GM19240 (cell line): ENCODE measurements around the gene CGNL1.

Experiments
- DNase-seq: peaks from one replicate; pipeline ENCODE4 v3.0.0; 2011; ENCODE audit warnings: low spot score; ENCODE audit not compliant: insufficient read length

The CGNL1 gene, protein sequence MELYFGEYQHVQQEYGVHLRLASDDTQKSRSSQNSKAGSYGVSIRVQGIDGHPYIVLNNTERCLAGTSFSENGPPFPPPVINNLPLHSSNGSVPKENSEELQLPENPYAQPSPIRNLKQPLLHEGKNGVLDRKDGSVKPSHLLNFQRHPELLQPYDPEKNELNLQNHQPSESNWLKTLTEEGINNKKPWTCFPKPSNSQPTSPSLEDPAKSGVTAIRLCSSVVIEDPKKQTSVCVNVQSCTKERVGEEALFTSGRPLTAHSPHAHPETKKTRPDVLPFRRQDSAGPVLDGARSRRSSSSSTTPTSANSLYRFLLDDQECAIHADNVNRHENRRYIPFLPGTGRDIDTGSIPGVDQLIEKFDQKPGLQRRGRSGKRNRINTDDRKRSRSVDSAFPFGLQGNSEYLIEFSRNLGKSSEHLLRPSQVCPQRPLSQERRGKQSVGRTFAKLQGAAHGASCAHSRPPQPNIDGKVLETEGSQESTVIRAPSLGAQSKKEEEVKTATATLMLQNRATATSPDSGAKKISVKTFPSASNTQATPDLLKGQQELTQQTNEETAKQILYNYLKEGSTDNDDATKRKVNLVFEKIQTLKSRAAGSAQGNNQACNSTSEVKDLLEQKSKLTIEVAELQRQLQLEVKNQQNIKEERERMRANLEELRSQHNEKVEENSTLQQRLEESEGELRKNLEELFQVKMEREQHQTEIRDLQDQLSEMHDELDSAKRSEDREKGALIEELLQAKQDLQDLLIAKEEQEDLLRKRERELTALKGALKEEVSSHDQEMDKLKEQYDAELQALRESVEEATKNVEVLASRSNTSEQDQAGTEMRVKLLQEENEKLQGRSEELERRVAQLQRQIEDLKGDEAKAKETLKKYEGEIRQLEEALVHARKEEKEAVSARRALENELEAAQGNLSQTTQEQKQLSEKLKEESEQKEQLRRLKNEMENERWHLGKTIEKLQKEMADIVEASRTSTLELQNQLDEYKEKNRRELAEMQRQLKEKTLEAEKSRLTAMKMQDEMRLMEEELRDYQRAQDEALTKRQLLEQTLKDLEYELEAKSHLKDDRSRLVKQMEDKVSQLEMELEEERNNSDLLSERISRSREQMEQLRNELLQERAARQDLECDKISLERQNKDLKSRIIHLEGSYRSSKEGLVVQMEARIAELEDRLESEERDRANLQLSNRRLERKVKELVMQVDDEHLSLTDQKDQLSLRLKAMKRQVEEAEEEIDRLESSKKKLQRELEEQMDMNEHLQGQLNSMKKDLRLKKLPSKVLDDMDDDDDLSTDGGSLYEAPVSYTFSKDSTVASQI

DNA sequence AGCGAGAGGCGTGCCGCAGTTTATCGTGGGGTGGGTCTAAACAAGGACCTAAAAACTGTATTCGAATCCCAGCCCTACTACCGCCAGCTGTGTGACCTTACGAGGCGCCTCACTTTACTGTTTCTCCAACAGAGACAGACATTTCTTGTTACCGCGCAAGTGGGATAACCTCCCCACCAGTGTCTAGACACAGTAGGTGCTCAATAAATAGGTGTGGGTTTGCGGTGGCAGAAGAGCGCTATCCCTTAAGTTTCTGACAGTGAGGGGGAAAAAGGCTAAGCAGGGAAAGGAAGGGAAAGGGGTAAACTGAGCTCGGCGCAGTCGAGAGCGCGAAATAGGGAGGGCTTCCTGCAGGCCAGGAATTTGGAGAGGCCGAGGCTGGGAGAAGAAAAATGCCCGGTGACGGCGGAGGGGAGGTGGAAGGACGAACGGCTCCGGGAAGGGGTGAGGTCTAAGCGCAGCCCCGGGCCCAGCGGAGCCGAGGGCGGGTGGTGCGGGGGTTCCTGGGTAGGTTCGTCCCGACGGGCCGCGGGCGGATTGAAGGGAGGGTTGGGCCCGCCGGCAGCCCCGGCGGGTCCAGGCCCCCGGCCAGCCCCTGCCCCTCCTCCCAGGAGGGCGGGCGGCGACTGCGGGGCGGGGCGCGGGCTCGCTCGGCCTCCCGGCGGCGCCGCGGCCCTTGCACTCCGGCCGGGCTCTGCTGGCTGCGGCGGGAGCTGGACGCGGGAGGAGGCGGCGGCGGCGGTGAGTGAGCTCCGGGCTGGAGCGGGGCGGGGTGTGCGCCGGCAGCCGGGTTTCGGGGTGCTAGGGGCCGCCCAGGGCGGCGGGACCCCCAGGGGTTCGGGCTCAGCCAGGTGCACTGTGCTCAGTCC is at the start of gene CGNL1:
Gene CGNL1, plus strand, starts transcription at position 679 of the 869 bp plus-strand sequence. CDS start 61,495 bp downstream, outside the sequence.
- DNase-seq: no peak

DNA sequence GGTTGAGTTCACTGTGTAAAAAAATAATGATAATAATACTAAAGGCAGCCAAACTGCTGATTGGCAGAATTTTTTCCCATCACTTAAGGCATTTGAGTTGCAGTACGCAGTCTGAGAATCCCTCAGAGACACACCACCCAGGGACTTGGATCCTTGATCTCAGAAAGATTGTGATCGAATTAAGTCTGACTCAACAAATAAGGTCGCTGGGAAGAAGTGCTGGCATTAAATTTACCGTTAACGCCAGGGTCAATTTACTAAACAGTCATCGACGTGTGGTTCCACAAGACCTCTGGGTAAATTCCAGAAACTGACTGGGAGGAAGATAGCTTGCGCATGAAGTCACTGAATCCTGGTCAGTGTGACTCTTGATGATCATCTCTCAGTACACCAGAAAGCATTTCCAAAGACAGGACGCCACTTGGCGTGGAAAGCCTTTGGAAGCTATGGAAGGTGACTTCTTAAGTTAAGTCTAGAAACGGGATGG is 48.3 kb upstream of the CGNL1 start:
- DNase-seq: no peak

DNA sequence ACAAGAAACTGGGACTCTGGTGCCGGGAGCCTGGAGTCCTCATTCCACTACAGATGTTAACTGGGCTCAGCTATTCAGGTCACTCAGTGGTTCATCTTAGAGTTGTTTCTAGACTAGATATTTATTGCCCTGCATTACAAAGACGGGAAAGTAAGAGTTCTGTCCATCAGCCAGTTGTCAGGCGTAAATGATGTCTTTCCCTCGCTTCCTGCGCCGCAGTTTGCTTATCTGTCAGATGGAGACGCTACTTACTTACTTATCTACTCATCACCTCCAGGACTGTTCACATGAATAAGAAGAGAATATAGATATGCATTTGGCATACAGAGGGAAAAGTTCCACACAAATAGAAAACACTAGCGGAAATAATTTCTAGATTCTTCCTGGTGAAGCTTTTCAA is 47.8 kb upstream of the CGNL1 start:
- DNase-seq: no peak

DNA sequence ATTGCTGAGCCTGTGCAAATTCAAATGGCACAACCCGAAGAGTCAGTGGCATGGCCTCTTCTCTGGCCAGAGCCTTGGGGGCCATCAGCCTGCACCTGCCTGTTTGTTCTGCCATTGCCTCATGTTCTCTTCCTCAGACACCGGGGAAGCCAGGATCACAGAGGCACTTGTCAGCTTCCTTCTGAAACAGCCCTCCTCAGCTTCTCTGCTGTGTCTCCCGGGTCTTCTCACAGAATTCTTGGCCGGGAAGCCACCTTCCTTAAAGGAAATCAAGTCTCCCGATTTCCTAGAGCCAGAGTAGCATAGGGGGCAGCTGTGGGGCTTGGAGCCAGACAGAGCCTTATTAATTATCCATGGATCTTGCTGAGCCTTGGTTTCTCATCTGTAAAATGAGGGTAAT is 47.4 kb upstream of the CGNL1 start:
- no peak for DNase-seq

DNA sequence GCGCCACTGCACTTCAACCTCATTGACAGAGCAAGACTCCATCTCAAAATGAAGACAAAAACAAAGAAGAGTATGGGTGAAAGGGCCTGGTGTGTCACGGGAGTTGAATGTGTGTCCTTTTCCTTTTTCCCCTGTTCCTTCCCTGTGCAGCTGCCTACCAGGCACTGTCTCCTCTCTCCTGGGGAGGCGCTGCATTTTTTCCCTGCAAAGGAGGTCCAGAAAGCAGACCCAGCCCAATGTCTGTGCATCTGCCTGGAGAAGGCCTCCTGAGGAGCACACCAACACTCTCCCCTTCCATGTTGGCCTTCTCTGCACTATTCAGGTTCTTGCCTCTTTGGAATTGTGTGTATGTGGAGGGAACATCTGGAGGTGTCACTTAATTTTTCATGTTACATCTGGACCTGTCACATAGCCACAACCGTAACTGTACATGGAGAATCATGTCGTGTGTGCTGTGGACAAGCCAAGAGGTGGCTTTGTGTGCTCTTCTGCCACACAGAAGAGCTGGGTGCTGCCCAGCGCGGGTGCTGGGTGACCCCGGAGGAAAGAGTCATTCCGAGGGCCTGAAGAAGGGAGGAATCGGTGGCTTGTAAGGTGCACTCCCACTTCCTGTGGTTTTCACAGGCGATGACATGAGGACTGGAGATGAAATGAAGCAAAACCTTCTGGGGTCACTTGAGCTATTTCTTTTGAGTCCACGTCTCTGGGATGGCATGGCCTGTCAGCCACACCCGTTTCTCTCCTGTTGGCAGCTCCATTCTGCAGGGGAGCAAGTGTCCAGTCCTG is 46.5 kb upstream of the CGNL1 start:
- DNase-seq: no peak

DNA sequence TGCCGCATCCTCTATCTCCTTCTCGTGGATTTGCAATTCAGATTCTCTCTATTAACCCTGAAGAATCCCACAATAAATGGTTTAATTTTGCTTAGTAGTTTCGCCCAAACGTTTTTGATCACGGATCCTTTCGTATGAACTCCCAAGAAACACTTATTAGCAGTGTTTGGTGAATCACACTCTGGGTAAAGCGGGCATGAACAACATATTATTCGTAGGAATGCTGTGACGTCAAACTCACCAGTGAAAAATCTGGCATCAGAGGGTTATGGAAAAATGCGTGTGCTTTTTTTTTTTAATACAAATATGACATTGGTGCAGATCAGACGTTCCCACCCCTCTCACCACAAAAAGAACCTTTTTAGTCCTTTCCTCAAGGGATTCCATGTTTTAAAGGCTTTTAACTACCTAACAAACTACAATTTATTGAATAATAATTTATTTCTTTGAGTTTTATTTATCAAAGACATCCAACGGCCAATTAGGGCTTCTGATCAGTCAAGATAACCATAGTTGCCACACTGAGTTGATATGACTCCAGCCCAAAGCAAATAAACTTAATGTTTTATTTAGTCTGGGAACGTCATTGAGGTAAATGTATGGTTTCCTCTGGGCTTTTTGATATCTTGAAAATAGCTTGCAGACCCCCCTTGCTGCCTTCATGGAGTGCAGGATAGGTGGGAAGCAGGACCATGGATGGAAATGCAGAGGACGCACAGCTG is 45.5 kb upstream of the CGNL1 start:
- DNase-seq: no peak

DNA sequence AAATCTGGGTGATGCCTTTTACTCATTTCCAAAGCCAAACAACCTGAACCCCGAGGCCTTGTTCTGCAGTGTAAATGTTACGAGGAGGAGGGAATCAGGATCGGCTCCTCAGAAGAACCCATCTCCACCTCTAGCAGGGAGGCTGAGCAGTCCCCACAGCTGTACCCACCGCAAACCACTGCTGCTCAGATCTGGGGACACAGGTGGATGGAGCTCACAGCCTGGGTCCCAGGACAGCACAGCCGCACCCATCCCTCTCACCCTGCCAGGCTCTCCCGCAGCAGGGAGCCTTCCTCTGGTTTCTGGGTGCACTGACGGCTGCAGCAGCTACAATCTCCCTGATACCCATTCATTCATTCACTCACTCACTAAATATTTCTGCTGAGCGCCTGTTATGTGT is 44.0 kb upstream of the CGNL1 start:
- DNase-seq: no peak

DNA sequence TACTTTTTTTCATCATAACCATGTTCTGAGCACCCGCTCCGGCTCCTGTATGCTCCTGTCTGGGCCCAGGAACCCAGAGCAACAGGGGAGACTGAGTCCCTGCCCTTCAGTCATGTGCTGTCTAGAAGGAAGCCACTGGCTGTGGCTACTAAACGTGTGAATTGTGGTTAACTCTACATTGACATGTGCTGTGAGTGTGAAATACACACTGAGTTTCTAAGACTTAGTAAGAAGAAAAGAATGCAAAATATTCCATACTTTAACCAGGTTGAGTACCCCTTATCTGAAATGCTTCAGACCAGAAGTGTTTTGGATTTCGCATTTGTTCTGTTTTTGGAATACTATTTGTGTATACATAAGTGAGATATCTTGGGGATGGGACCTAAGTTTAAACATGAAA is 42.8 kb upstream of the CGNL1 start:
- DNase-seq: no peak

DNA sequence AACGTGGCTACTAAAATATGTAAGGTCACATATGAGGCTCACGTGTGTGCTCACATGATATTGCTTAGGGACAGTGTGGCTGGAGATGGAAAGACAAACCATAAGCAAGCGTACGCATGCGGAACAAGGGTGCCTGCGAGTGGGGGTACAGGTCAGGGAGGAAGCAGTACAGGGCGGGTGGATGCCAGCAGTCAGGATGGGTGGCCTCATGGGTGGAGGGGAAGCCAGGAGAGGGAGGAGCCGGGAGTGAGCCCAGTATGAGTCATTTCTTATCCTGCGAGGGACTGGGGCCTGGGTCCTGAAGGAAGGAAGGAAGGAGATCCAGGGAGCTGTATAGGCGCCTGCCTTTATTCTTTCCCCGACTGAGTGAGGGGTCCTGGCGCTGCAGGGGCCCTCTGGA is 42.0 kb upstream of the CGNL1 start:
- DNase-seq: no peak

DNA sequence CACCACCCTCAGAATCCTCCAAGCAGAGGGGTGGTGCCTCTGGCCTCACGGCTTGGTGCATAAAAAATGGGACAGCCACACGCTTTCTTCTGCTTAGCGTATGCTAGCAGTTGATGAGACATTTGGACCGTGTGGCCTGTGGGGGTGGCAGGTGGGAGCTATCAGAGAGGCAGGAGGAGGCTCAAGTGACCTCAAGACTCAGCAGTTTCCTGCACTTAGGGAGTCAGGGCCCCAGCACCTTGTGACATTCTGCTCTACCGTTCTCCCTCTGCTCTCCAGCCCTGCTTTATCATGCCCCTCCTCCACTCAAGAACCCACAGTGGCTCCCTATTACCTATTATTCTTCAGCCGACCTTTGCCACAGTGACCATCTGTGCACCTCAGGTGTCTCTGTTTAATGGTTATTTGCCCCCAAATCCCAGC is 41.0 kb upstream of the CGNL1 start:
- DNase-seq: no peak

DNA sequence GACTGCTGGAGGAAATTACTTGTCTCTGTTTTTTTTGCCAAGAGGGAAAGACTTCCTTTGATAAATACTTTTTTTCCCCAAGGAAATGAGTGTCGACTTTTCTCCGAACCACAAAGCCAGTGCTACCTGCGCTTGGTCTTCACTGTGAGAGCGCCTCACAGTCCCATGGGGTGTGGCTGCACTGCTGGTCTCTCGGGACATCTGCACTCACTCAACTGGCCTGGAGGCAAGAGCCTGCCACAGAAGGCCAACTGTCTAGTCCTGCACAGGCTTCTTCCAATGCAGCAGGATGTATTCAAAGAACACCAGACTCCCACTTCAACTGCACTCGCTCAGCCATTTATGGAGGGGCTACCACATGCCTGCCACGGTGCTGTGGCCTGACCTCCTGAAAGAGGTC is 40.6 kb upstream of the CGNL1 start:
- DNase-seq: no peak

DNA sequence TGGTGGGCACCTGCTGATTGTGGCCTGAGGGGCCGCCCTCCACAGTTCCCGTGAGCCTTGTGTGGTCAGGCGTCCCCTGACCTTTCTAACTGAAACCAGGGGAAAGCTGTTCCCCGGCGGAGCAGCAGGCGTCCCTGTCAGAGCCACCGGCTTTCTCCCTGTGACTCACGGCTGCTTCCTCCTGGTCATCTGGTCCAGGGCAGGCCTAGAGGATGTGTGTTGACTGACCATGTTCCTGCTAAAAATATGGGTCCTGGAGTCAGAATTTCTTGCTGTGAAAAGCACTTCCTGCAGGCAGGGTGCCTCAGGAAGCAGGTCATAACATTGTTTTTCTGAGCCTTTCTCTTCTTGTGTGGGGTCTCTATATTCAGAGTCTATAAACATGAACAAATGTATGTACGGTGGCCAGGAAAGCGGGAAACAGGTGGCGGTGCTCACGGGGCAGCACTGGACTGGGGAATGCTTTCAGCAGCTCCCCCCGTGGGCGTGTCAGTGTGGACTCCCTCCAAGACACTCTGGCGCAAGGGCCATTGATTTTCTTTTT is 38.4 kb upstream of the CGNL1 start:
- no peak for DNase-seq

DNA sequence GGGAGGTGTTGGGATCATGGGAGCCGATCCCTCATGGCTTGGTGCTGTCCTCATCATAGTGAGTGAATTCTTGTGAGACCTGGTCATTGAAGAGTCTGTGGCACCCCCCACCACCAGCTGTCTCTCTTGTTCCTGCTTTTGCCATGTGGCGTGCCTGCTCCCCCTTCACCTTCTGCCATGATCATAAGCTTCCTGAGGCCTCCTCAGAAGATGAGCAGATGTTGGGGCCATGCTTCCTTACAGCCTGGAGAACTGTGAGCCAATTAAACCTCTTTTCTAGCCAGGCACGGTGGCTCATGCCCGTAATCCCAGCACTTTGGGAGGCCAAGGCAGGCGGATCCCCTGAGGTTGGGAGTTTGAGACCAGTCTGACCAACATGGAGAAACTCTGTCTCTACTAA is 37.0 kb upstream of the CGNL1 start:
- DNase-seq: no peak

DNA sequence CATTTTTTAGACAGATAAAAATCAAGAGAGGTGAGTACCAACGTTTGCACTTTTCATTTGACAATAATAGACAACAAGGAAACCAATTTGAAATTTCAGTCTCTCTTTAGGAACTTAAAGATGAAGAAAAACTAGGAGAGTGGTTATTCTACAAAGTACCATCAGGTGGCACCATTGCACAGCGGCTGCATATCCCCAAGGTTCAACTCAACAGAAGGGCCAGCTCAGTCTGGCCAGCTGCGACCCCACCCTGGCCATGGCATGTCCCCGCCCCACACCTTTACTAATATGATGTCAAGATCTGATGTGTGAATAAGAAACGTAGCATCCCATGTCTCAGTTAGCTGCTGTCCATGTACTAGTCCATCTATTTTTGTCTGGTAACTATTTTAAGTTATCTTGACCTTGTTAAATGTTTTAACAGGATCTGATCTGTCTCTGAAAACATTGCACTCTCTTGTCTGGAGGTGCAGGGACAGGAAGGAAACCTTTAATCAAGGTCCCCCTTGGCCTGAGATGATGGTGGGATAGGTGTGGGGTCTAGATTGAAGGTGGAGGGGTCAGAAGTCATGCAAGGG is 35.5 kb upstream of the CGNL1 start:
- no peak for DNase-seq

DNA sequence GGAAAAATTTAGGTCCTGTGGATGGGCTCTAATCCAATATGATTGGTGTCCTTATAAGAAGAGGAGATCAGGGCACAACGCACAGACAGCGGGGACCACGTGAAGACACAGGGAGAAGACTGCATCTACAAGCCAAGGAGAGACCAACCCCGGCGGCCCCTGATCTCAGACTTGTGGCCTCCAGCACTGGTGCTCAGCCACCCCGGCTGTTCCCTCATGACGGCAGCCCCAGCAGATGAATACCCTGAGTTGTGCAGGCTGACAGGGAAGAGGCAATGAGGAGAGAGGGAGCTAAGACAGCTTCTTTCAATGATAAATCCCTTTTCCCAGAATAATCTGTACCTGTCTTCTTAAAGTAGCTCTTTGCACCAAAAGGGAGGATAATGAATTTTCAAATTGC is 33.3 kb upstream of the CGNL1 start:
- no peak for DNase-seq

DNA sequence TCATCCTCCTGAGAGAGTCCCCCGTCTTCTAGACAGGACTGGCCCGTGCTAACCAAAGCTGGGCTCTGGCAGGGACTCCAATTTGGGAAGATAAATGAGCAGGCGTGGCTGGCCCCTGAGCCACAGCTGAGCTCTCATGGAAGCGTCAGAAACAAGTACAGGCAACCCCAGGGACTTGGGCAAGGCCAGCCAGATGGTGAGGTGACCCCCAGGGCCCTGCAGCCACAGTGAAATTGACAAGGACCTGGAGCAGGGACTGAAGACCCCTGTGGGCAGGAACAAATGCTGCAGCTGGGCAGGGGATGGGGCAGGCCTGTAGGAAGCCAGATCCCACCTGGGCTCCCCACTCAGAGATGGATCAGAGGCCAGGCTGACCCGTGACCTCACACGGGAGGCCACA is 32.8 kb upstream of the CGNL1 start:
- no peak for DNase-seq

DNA sequence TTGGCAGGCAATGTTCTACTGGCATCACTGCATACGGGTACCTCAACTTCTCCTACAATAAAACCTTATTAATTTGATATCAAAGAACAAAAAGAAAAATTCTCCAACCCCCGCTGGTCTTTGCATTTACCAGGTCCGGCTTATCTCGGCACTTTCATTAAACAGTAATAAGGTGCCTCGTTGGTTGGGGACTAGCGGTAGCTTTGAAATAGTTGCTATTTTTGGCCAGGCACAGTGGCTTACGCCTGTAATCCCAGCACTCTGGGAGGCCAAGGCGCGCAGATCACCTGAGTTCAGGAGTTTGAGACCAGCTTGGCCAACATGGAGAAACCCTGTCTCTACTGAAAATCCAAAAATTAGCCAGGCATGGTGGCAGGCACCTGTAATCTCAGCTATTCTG is 32.0 kb upstream of the CGNL1 start:
- DNase-seq: no peak

DNA sequence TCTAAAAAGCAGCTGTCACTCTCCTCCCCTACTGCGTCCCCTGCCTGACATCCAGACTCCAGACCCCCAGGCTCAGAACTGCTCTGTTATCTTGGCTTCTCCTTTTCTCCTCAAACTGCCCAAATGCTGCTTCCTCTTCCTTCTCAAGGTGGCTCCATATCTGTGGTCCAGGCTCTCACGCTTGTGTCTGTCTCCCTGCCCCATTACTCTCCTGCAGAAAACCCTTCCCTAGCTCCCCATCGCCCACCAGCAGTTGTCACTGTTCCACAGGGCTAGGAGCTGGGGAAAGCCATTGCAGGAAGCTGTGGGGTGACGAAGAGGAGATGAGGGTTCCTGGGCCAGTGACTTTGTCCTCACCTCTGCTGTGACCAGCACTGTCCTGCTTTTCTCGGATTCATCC is 30.7 kb upstream of the CGNL1 start:
- DNase-seq: no peak
